PC-9 (cell line): ENCODE data around the gene GMDS. TPM values are rescaled to one million over a fixed set of nuclear protein-coding genes. Genes with fewer than 3 reads are reported as not detected.
"Not testable (repeated sequence)": the region's sequence is repeated elsewhere in the genome, so short reads cannot be mapped to it uniquely, and the experiment has no call there.

Experiments used
- BruUV-seq: library from RNA; stranded (reverse); fragments of 400-500 nt; replicated peaks from 2 replicates; lab custom pipeline; 2021; lab: Mats Ljungman, UMichigan
- CTCF ChIA-PET: fragments of 300-600 bp; sonication (Branson Sonifier 250); formaldehyde crosslinking; loops from one replicate; lab custom pipeline; 2022; ENCODE audit warnings: antibody characterized with exemption; lab: Charles Lee
- POLR2A ChIA-PET: fragments of 300-600 bp; sonication (Branson Sonifier 250); formaldehyde crosslinking; loops from one replicate; lab custom pipeline; 2022; ENCODE audit warnings: antibody characterized with exemption; ENCODE audit not compliant: unreplicated experiment; lab: Charles Lee
- DNase-seq, 2 experiments: peaks; one replicate each; pipeline versions ENCODE4 v3.0.0 to v3.0.0-alpha.2; 2015 to 2022; ENCODE audit warnings: mixed read lengths in 1 of 2
- H2AFZ ChIP-seq: fragments of 200-600 bp; sonication (generic); 2 replicates; pipeline ENCODE4 v1.8.1; 2017; ENCODE audit warnings: antibody characterized with exemption
- H3F3A ChIP-seq: fragments of 200-600 bp; sonication (generic); 2 replicates; pipeline ENCODE4 v1.8.1; 2017; ENCODE audit warnings: antibody characterized with exemption, mild to moderate bottlenecking, low read depth; ENCODE audit not compliant: insufficient read depth
- H3K27ac ChIP-seq: fragments of 200-600 bp; sonication (generic); 2 replicates; pipeline ENCODE4 v1.6.1; 2016; ENCODE audit warnings: mixed run types
- H3K27me3 ChIP-seq: fragments of 200-600 bp; sonication (generic); 2 replicates; pipeline ENCODE4 v1.6.1; 2016; ENCODE audit warnings: low read depth, mixed run types; ENCODE audit not compliant: insufficient read depth
- H3K36me3 ChIP-seq: fragments of 200-600 bp; sonication (generic); 2 replicates; pipeline ENCODE4 v1.6.1; 2016; ENCODE audit warnings: low read depth, mixed run types
- H3K4me1 ChIP-seq: fragments of 200-600 bp; sonication (generic); replicated peaks from 2 replicates; pipeline ENCODE4 v1.6.1; 2016; ENCODE audit warnings: mixed run types; ENCODE audit not compliant: insufficient read depth
- H3K4me2 ChIP-seq: fragments of 200-600 bp; sonication (generic); 2 replicates; pipeline ENCODE4 v1.6.1; 2017; ENCODE audit warnings: mixed run types
- H3K4me3 ChIP-seq: fragments of 200-600 bp; sonication (generic); 2 replicates; pipeline ENCODE4 v1.6.1; 2016; ENCODE audit warnings: mixed run types
- H3K79me2 ChIP-seq: fragments of 200-600 bp; sonication (generic); 2 replicates; pipeline ENCODE4 v1.6.1; 2017; ENCODE audit warnings: low read depth, mixed run types
- H3K9me2 ChIP-seq: fragments of 200-600 bp; sonication (generic); 2 replicates; pipeline ENCODE4 v1.8.1; 2017; ENCODE audit warnings: mild to moderate bottlenecking; ENCODE audit not compliant: insufficient read depth
- H3K9me3 ChIP-seq: fragments of 200-600 bp; sonication (generic); 2 replicates; pipeline ENCODE4 v1.8.1; 2016; ENCODE audit warnings: low read depth; ENCODE audit not compliant: insufficient read depth
- H4K20me1 ChIP-seq: fragments of 200-600 bp; sonication (generic); 2 replicates; pipeline ENCODE4 v1.8.1; 2017; ENCODE audit not compliant: insufficient read depth
- CTCF ChIP-seq: fragments of 200-600 bp; sonication (generic); conservative IDR thresholded peaks from 2 replicates; pipeline ENCODE4 v1.6.1; 2017; ENCODE audit warnings: mixed run types, antibody characterized with exemption, mild to moderate bottlenecking, moderate library complexity
- EZH2 ChIP-seq: fragments of 200-600 bp; sonication (generic); IDR thresholded peaks from 2 replicates; pipeline ENCODE4 v1.8.0; 2017; ENCODE audit warnings: antibody characterized with exemption, low read depth
- intact Hi-C: fragments of 100-400 bp; cut with micrococcal nuclease; formaldehyde crosslinking; loops from one replicate; pipeline ENCODE4 v1.10.0; 2022; ENCODE audit not compliant: unreplicated experiment
- total RNA-seq: library from RNA; stranded (reverse); gene quantifications from 2 replicates; pipeline ENCODE4 v1.2.3, GENCODE V29; 2021

The GMDS gene
- total RNA-seq, 1 experiment from 2014 or later: 30.1 TPM

GRCh38 chr6:1849691-1850090, 395.7 kb downstream of the GMDS start:
- ChIA-PET POLR2A (interaction anchor here (0.7 kb wide), 1 partner anchor 180 kb away, joined by 14 read pairs; no protein-coding TSS in a partner anchor), CTCF (interaction anchor here (0.6 kb wide), 1 partner anchor 469 kb away, joined by 6 read pairs; no protein-coding TSS in a partner anchor)
- no peaks in the 10 kb centered on the region for H3F3A ChIP-seq
- H3K9me2 ChIP-seq: no peaks in the 10 kb centered on the region
- H3K4me1 ChIP-seq: no peaks in the 10 kb centered on the region
- H3K36me3 ChIP-seq: no peaks in the 10 kb centered on the region
- H3K4me2 ChIP-seq: no peak overlapping the region
- DNase-seq: no peak
- BruUV-seq: no TSS peak
- no peak overlapping the region for H3K4me3 ChIP-seq
- no peaks in the 10 kb centered on the region for H3K27me3 ChIP-seq
- H2AFZ ChIP-seq: no peak overlapping the region
- H3K27ac ChIP-seq: no peak overlapping the region
- H3K9me3 ChIP-seq: no peaks in the 10 kb centered on the region
- TF ChIP-seq CTCF: no peak
- TF ChIP-seq EZH2: no peak
- H4K20me1 ChIP-seq: no peaks in the 10 kb centered on the region
- no peaks in the 10 kb centered on the region for H3K79me2 ChIP-seq
- intact Hi-C loops: no loop called here

- CTCF ChIA-PET: no interaction called here
- no peak overlapping the region for H2AFZ ChIP-seq
- H3K4me3 ChIP-seq: no peak overlapping the region
- BruUV-seq: no TSS peak
- no peaks in the 10 kb centered on the region for H3K9me2 ChIP-seq
- H4K20me1 ChIP-seq: no peaks in the 10 kb centered on the region
- H3K79me2 ChIP-seq: no peaks in the 10 kb centered on the region
- no peak overlapping the region for H3K4me2 ChIP-seq
- no peak overlapping the region for H3K27ac ChIP-seq
- no peaks in the 10 kb centered on the region for H3K4me1 ChIP-seq
- no peak for TF ChIP-seq CTCF
- TF ChIP-seq EZH2: no peak
- POLR2A ChIA-PET: no interaction called here
- no peak for DNase-seq
- no peaks in the 10 kb centered on the region for H3K36me3 ChIP-seq
- intact Hi-C loops: no loop called here
- no peaks in the 10 kb centered on the region for H3K9me3 ChIP-seq
- no peaks in the 10 kb centered on the region for H3F3A ChIP-seq
- H3K27me3 ChIP-seq: no peaks in the 10 kb centered on the region
Observed at GRCh38 chr6:1848752-1849151, 396.7 kb downstream of the GMDS start.

GRCh38 chr6:1846611-1847010, 398.8 kb downstream of the GMDS start:
- intact Hi-C loops: no loop called here
- H3K27me3 ChIP-seq: no peaks in the 10 kb centered on the region
- H4K20me1 ChIP-seq: no peaks in the 10 kb centered on the region
- CTCF ChIA-PET: no interaction called here
- no TSS peak for BruUV-seq
- H3K4me1 ChIP-seq: no peaks in the 10 kb centered on the region
- no peak overlapping the region for H3K4me2 ChIP-seq
- no peak for TF ChIP-seq CTCF
- H3K9me3 ChIP-seq: no peaks in the 10 kb centered on the region
- H3K36me3 ChIP-seq: no peaks in the 10 kb centered on the region
- H3F3A ChIP-seq: no peaks in the 10 kb centered on the region
- no peak overlapping the region for H3K4me3 ChIP-seq
- POLR2A ChIA-PET: no interaction called here
- no peak overlapping the region for H3K27ac ChIP-seq
- H3K79me2 ChIP-seq: no peaks in the 10 kb centered on the region
- no peaks in the 10 kb centered on the region for H3K9me2 ChIP-seq
- no peak overlapping the region for H2AFZ ChIP-seq
- no peak for DNase-seq

- H3F3A ChIP-seq, H3K4me2 ChIP-seq, H3K4me1 ChIP-seq, CTCF ChIA-PET, H4K20me1 ChIP-seq, H3K36me3 ChIP-seq, H3K4me3 ChIP-seq, H2AFZ ChIP-seq, H3K79me2 ChIP-seq, BruUV-seq, intact Hi-C loops, H3K27me3 ChIP-seq, H3K9me2 ChIP-seq, DNase-seq, H3K9me3 ChIP-seq, H3K27ac ChIP-seq, POLR2A ChIA-PET: not testable (repeated sequence)
Observed at GRCh38 chr6:1845543-1845942, 399.9 kb downstream of the GMDS start.
